DMS53 (cell line): Measurements from ENCODE around the gene P2RY2.

Experiments used
- DNase-seq: peaks from one replicate; lab custom pipeline; 2025; lab: John Stamatoyannopoulos, UW

Gene P2RY2

GRCh38 chr11:73218106-73218829 is at the start of gene P2RY2:
Gene P2RY2 (plus strand): TSS chr11:73218281. CDS start chr11:73234160, 15,879 bp downstream.
- peak; percentile 94 for DNase-seq

- DNase-seq = no peak
Observed at GRCh38 chr11:73168925-73169579, 49.0 kb upstream of the P2RY2 start.

DNA sequence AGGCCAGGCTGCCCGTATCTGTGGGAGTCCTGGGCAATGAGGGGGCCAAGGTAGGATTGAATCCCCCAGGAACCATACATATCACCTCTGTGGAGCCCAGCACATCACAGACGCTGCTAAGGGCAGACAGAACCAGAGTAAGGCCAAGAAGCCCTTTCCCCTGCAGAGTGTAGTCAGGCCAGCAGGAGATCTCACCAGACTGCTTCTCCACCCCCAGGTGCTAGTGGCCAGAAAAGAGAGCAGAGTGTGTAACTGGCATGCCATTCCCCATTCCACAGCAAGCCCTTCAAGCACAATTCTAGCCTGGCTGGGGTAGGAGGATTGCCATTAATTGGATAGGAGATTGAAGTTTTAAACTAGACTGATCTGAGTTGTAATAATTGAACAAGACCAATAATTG is 47.9 kb upstream of the P2RY2 start:
- DNase-seq = no peak

DNA sequence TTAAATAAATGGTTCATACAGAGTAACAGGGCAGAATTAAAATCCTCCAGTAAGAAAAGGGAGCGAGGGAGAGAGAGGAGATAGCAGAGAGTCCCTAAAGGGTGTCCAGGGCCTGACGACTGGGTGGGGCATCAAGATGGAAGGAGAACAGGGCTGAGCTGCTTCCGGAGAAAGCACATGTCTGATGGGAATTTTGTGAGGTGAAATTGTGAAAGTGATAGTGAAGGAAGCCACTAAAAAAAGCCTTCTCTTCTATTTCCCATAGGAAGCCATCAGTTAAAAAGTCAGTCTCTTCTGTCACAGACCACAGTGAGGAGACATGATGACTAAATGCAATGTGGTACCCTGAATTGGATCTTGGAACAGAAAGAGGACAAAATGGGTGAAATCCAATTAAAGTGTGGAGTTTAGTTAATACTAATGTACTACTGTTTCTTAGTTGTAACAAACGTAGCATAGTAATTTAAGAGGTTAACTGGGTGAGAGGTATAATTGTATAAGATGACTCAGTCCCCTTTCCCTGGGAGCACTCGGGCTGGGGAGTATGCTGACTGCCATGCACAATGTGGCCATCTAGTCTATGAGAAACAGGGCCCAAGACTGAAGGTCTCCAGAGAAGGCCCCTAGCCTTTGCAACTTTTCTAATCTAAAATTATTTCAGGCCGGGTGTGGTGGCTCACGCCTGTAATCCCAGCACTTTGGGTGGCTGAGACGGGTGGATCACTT is 46.5 kb upstream of the P2RY2 start:
- no peak for DNase-seq

GRCh38 chr11:73172992-73173656 is 45.0 kb upstream of the P2RY2 start:
- no peak for DNase-seq

DNA sequence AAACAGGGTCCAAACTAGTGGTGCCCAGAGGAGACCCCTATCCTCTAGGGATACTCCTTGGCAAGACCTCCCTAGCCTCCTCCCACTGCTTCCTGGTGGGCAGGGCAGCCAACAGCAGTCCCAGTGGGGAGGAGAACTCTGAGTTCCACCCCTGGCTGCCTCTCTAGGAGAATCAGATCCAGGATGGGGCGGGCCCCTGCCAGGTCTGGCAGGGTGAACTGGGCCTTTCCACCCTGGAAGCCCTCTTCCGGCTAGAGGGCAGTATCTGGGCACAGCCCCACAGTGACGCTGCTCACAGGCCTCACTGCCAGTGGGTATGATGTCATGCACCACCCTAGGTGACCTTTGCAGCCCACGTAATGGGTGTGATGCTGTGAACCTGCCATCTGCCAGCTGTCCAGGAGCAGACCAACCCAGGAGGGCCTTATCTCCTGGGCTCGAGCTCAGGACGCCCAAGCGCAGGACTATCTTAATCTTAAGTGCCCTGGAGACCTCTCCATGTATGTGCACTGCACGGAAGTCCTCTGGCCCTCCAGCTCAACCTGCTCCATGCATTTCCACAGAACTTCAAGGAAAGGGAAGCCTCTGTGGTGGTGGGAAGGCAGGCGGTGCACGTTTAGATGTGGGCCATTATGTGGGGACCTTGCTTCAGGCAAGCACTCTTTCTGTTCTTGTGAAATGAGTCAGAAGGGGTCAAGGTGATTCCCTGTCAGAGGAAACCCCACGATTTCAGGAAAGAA is 44.2 kb upstream of the P2RY2 start:
- DNase-seq = no peak

DNA sequence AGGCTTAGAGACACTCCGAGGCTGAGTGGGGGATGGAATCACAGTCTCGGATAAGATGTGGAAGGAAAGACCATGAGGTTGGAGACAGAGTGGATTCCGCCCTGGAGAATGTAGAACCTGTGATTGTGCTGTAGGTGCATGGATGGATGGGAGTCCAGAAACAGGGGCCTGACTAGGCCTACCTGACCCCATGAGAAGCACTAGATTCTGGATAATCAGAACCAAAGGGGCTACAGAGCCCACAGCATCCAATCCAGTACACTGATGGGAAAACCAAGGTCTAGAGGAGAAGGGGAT is 43.6 kb upstream of the P2RY2 start:
- no peak for DNase-seq

- no peak for DNase-seq
Observed at GRCh38 chr11:73175551-73176144, 42.4 kb upstream of the P2RY2 start.

- DNase-seq = no peak
Observed at GRCh38 chr11:73176145-73176873, 41.8 kb upstream of the P2RY2 start.

DNA sequence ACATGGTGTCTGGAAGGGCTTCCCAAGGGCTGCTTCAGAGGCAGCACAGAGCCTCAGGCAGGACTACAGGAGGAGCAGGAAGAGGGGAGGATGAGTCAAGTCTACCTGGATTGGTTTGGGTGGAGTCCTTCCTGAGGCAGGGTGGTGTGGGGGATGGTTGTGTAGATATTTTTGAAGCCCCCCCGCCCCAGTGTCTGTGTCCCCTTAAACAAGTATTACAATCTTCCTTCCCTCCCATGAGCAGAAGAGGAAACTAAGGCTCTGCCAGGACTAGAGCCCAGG is 41.3 kb upstream of the P2RY2 start:
- DNase-seq = no peak

GRCh38 chr11:73177380-73177777 is 40.7 kb upstream of the P2RY2 start:
- no peak for DNase-seq

DNA sequence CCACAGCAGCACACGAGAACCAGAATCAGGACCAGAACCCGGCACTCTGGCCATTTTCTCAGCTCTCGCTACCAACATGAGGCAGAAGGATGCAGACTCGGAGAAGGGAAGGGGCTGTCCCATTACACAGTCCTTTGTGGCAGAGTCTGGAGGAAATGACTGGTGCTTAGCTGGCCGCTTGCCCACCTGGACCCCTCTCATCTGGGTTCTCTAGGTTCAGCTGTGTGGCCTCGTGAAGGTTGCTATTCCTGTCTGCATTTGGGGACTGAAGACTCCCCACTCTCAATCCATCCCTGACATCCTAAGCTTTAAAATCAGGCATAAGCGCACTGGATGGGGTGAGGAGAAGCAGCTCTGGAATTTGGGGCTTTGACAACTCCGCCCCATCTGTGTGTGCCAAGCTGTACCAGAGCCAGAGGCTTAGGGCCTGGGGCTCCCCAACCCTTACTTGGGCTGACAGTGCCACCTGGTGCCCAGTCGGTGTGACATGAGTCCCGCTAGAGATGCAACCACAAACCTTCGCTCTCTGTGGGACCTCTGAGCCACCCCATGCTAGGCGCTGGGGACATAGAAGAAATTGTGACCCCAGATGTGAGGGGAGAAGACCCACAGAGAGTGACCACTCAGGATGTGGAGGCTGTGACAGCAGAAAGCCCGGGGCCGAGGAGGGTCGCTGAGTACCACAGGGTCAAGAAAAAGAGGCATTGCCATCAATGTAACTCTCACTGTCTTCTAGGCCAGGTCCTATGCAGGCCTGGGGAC is 40.1 kb upstream of the P2RY2 start:
- peak; percentile 92 for DNase-seq

GRCh38 chr11:73178681-73179080 is 39.4 kb upstream of the P2RY2 start:
- DNase-seq = no peak

DNA sequence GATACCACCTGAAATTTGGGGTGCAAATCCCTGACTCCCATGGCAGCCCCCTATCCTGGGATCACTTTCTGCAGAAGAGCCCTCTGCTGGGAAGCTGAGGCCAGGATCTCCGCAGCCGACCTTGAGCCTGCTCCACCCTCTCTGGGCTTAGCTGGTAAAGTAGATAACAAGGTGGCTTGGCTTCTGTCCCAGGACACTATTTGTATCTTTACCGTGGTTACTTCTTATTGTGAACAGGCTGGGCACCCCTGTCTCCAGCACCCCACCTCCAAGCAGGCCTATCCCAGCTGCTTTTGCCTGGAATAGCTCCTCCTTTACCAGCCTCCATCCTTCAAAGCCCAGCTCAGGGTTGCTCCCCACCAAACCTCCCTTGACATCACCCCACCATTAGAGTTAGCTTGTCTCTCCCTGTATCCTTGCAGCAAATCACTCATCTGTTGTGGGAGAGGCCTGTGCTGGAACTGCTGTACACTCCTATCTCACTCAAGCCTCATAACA is 35.2 kb upstream of the P2RY2 start:
- DNase-seq = no peak

DNA sequence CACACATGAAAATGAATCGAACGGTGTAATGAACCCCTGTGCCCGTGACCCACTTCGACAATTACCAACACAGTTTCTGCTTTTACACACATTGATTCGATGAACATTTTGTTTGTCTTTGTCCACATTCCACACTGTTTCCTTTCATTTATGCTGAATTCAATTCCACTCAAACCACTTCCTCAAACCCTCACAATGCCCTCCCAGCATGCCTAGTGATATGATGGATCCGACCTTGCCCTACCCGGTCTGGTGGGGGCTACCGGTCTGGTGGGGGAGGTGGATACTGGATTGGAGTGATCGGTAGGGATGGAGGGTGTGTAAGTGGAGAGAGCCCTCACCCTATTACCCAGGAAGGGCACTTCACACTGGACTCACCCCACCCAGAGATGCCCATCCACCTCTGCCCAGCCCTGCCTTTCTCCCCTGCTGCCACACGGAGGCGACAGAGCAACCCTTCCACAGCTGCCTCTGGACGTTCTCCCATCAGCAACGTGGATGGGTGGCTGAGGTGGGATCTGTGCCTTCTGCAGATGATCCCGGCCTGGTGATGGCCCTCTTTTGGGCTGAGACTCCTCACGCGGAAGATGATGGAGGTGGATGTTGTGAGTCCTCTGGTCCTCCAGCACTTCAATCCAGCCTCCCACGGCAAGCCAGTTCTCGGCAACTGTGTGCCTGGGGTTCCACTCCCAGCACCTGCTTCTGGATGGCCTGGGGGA is 33.0 kb upstream of the P2RY2 start:
- DNase-seq = peak; percentile 92

DNA sequence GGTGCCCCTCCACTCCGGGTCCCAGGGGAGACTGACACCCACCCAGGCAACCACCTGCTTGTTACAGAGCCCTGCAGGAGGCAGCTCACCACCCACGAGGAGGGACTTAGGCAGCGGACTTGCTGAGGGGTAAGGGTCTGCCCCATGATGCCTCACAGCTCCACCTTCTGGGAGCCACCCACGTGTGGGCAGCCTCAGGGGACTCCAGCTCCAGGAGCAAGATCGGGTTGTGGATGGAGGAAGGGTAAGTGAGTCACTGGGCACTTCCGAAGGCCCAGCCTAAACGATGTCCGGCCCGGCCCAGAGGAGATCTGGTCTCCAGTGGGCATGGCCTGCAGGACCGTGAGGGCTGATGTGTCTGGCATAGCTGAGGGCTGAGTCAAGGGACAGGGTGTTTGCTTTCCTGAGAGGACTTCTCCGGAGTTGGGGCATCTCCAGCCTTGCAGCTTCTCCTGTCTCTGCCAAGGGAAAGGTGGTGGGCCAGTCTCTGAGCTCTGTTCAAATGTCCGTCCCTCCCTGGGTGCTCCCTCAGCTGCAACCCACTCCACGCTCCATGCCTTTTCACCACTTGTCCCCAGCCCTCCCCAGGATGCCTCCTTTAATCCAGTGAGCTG is 32.3 kb upstream of the P2RY2 start:
- no peak for DNase-seq

DNA sequence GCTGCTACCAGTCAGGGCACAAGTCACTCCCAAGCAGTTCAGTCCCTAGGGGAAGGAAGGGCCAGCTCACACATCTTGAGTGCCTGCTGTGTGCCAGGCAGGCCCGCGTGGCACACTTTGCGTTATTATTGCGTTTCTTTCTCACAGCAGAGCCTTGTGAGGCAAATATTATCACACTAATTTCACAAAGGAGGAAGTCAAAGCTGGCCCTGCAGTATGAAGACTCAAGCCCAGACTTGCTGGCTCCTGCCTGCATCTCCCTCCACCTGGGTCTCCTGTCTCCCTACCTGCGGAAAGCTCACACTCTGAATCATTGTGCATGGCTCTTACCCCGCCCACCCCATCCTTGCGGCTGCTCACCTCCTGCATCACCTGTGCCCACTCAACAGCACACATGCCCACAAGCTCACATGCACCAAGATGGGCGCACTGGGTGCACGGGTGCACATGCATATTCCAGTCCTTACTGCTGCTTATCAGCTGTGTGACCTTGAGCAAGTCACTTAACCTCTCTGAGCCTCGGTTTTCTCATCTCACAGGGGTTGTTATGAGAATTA is 31.7 kb upstream of the P2RY2 start:
- no peak for DNase-seq

- DNase-seq = no peak
Observed at GRCh38 chr11:73186886-73187285, 31.2 kb upstream of the P2RY2 start.

DNA sequence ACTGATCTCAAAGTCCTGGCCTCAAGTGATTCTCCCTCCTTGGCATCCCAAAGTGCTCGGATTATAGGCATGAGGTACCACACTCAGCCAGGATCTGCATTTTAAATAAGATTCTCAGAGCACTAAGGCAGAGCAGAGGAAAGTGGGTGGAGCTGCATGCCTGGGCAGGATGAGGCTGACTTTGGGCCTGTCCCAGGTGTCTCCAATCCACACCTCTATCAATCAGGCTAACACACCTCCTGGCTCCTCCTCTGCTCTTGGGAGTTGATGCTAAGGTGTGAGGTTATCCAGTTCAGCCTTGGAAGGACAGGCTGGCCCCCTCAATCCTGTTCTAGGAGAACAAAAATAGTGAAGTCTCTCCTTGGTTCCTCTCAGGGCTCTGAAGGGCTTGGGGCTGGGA is 30.2 kb upstream of the P2RY2 start:
- DNase-seq = no peak
